Subcutaneous abdominal adipose tissue (tissue), 5 donors: Measurements from ENCODE around the gene MSANTD1.

Experiments
- H3K27ac ChIP-seq: one replicate; pipeline ENCODE4 v1.7.0; 2013; ENCODE audit warnings: low read depth, mild to moderate bottlenecking, inconsistent platforms, low read length, moderate library complexity
- H3K27me3 ChIP-seq, 5 donors: one replicate each; pipeline ENCODE4 v1.7.0; 2013; ENCODE audit warnings: low read length in 5 of 5, inconsistent platforms in 1 of 5; ENCODE audit not compliant: control insufficient read depth in 5 of 5, insufficient read depth in 4 of 5
- H3K36me3 ChIP-seq, 5 donors: one replicate each; pipeline ENCODE4 v1.7.0; 2013; ENCODE audit warnings: low read length in 5 of 5; ENCODE audit not compliant: control insufficient read depth in 5 of 5, insufficient read depth in 5 of 5
- H3K4me1 ChIP-seq, 5 donors: one replicate each; pipeline ENCODE4 v1.7.0; 2013; ENCODE audit warnings: low read length in 5 of 5, mild to moderate bottlenecking in 3 of 5, moderate library complexity in 1 of 5; ENCODE audit not compliant: control insufficient read depth in 5 of 5, insufficient read depth in 5 of 5
- H3K4me3 ChIP-seq, 5 donors: one replicate each; pipeline ENCODE4 v1.7.0; 2013; ENCODE audit warnings: low read length in 5 of 5, low read depth in 1 of 5
- H3K9ac ChIP-seq, 5 donors: one replicate each; pipeline ENCODE4 v1.7.0; 2013; ENCODE audit warnings: low read length in 5 of 5, mild to moderate bottlenecking in 4 of 5, moderate library complexity in 3 of 5
- H3K9me3 ChIP-seq, 5 donors: one replicate each; pipeline ENCODE4 v1.7.0; 2013; ENCODE audit warnings: low read length in 5 of 5; ENCODE audit not compliant: control insufficient read depth in 5 of 5
- donor health status: healthy.
- donor health status: healthy.
- donor health status: healthy.
- donor health status: healthy.
- donor health status: healthy.

Gene MSANTD1

DNA sequence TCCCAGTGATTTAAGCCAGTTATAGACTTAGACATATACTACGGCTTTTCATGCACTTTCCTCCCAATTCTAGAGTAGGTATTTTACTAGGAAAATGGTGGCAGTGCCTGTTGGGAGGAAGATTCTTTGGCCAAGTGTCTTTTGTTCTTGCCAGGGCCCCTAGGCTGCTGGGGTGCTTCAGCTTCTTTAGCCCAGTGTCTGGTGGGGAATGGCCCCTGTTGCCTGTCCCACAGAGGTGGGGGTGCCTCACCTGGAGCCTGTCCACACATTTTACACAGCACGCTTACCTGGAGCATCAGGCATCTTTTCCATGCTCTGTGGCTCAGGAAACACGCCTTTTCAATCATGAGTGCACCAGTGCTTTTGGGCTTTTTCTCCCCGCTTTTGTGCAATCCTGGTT is 33.2 kb upstream of the MSANTD1 start:
- no peak overlapping the region for H3K4me3 ChIP-seq
- H3K27me3 ChIP-seq = no peaks in the 10 kb centered on the region
- H3K36me3 ChIP-seq = peaks cover 15 to 93% (median 83%) of the 10 kb centered on the region in 5 donors
- H3K27ac ChIP-seq = no peak overlapping the region
- no peaks in the 10 kb centered on the region for H3K9me3 ChIP-seq
- H3K4me1 ChIP-seq = peaks cover 0 to 16% (median 0%) of the 10 kb centered on the region in 5 donors
- H3K9ac ChIP-seq = no peak overlapping the region

DNA sequence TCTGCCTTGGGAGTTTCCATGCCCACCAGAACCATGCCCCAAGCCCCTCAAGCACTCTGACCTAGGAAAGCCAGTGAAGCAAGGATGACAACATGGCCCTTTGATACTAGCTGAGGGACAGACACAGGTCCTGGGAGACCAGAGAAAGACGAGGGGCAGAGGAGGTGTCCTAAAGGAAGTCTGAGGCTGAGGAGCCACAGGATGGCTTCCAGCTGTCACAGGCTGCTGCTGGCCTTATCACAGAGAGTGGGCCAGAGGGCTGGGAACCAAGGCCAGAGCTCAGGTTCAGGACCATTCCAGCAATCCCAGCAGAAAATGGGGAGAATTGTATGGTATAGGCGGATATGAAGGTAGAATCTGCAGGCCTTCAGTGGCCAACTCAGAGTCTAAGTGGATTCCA is 31.7 kb upstream of the MSANTD1 start:
- H3K4me3 ChIP-seq = no peak overlapping the region
- H3K27ac ChIP-seq = no peak overlapping the region
- no peaks in the 10 kb centered on the region for H3K27me3 ChIP-seq
- no peaks in the 10 kb centered on the region for H3K9me3 ChIP-seq
- peaks cover 0 to 19% (median 5%) of the 10 kb centered on the region in 5 donors for H3K4me1 ChIP-seq
- peaks cover 15 to 96% (median 91%) of the 10 kb centered on the region in 5 donors for H3K36me3 ChIP-seq
- H3K9ac ChIP-seq = no peak overlapping the region

DNA sequence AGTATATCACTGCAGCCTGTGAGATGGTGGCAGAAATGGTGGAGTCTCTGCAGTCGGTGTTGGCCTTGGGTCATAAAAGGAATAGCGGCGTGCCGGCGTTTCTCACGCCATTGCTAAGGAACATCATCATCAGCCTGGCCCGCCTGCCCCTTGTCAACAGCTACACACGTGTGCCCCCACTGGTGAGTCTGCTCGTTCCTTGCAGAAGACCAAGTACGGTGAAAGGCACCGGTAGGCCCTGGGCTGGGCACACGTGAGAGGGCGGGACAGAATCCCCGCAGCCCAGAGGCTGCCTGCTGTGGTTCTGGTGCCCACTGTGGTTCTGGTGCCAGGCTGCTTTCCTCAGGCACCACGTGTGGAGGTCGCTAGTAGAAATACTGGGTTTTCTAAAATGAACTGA is 31.2 kb upstream of the MSANTD1 start:
- Histone ChIP-seq H3K27ac (no peak overlapping the region), H3K4me3 (no peak overlapping the region), H3K27me3 (no peaks in the 10 kb centered on the region), H3K9me3 (no peaks in the 10 kb centered on the region), H3K36me3 (peaks cover 15 to 96% (median 90%) of the 10 kb centered on the region in 5 donors), H3K4me1 (peaks cover 0 to 19% (median 5%) of the 10 kb centered on the region in 5 donors), H3K9ac (no peak overlapping the region)

DNA sequence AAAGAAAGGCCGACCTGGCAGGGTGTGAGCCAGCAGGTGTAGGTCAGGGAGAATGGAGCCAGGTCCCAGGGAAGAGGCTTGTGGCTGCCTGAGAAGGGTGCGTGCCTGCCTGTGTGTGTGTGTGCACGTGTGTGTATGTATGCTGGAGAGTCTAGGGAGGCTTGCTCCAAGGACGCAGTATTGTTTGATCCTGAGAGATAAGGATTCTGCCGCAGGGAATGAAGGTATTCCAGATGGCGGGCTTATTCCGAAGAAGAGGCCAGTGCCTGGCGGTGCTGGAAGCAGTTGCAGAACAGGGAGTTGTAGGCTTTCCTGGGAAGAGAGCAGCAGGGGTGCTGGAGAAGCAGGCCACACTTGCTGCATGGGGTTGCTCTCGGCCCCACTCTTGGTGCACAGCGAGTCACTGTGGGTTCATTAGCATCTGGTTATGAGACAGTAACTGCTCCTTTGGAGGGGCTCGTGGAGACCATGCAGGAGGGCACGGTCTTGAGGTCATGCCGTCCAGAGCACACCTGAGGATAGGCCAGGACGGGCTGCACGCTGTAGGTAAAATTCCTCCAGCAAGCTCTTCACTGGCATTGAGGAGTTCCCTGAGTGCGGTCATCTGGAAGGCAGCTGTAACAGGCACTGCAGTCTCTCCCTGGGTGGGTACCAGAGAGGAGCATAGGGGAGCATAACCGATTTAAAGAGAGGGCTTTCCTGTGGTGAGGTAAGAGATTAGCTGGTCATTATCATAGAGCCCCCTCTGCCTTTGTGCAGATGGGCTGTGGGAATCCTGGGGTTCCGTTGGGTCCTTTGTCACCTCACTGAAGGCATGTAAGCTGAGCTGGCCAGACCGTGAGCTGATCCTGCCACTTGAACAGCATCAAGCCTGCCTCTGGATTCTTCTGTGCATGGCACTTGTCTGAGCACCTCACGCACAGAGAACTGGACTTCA is 29.9 kb upstream of the MSANTD1 start:
- H3K4me1 ChIP-seq = peaks cover 0 to 19% (median 5%) of the 10 kb centered on the region in 5 donors
- H3K27ac ChIP-seq = no peak overlapping the region
- H3K27me3 ChIP-seq = no peaks in the 10 kb centered on the region
- no peaks in the 10 kb centered on the region for H3K9me3 ChIP-seq
- H3K4me3 ChIP-seq = no peak overlapping the region
- H3K36me3 ChIP-seq = peaks cover 15 to 96% (median 90%) of the 10 kb centered on the region in 5 donors
- H3K9ac ChIP-seq = no peak overlapping the region

DNA sequence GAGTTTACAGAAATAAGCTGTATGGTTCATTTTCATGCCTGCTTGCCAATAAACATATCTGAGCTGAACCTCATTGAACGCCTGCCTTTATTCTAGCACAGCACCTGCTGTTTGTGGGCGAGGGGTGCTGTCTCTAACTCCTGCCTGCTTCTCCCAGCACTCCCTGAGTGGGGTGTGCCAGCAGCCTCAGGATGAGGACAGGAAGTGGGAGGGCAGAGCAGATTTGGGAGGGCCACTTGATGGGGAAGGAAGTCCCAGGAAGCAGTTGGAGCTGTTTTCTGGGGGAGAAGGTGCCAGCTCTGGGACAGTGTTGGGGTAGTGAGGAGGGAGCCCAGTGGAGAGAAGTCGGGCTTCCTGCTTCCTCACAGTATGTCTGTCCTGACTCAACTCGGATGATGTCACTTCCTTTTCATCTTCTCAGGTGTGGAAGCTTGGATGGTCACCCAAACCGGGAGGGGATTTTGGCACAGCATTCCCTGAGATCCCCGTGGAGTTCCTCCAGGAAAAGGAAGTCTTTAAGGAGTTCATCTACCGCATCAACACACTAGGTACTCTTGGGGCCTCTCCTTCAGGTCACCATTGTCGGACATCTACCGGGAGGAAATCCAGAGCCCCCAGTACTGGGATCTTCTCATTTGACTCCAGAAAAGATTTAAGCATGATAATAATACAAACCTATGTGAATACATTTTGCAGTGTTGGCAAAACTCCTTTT is 29.0 kb upstream of the MSANTD1 start:
- Histone ChIP-seq H3K4me3 (no peak overlapping the region), H3K9me3 (no peaks in the 10 kb centered on the region), H3K27me3 (no peaks in the 10 kb centered on the region), H3K9ac (no peak overlapping the region), H3K36me3 (peaks cover 10 to 96% (median 90%) of the 10 kb centered on the region in 5 donors), H3K4me1 (peaks cover 0 to 19% (median 5%) of the 10 kb centered on the region in 5 donors), H3K27ac (no peak overlapping the region)

DNA sequence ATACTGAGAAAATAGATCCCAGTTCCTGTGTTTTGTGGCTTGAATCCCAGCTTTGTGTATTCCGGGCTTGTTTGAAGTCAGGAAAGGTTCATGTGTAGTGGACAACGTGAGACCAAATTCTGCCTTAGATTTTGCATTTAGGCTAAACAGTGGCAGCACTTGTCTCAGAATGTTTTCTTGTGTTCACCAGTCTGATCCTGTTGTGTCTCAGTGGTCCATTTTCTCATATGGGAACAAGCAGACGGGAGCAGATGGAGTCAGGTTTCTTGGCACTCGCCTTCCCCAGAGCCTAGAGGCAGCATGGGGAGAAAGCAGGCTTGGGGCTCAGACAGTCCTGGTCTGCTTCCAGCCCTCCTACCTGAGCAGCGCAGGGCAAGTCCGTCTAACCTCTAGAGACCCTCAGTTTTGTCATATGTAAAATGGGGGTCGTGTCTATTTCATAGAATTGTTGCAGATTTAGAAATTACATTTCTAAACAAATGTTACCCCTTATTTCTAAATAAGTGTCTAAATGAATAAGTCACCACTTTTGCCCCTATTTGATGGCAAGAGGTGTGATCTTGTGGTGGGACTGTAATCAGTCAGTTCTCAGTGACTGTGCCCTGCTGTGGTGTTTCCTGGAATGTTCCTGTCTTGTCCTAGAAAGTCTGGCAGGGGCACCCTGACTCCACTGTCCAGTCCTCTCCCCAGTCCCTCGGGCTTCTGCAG is 28.3 kb upstream of the MSANTD1 start:
- no peaks in the 10 kb centered on the region for H3K27me3 ChIP-seq
- peaks cover 0 to 19% (median 5%) of the 10 kb centered on the region in 5 donors for H3K4me1 ChIP-seq
- no peak overlapping the region for H3K27ac ChIP-seq
- H3K9ac ChIP-seq = no peak overlapping the region
- no peaks in the 10 kb centered on the region for H3K9me3 ChIP-seq
- no peak overlapping the region for H3K4me3 ChIP-seq
- H3K36me3 ChIP-seq = peaks cover 6 to 96% (median 90%) of the 10 kb centered on the region in 5 donors

DNA sequence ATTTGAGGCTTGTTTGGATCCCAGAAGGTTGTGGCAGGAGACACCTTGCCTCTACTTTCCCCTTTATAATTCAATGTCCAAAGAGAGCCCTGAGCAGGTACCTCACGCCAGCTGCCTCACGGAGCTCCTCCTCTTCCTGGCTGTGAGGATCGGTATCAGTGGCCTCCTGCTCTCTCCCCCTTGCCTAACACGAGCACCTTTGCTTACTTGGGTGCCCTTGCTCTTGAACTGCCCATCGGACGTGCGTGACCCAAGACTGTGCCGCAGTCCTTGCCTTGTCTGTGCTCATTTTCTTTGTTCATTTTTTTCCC is 27.8 kb upstream of the MSANTD1 start:
- H3K36me3 ChIP-seq = peaks cover 4 to 95% (median 87%) of the 10 kb centered on the region in 5 donors
- no peak overlapping the region for H3K4me3 ChIP-seq
- H3K4me1 ChIP-seq = peaks cover 0 to 19% (median 5%) of the 10 kb centered on the region in 5 donors
- H3K9ac ChIP-seq = no peak overlapping the region
- no peaks in the 10 kb centered on the region for H3K27me3 ChIP-seq
- no peak overlapping the region for H3K27ac ChIP-seq
- no peaks in the 10 kb centered on the region for H3K9me3 ChIP-seq

DNA sequence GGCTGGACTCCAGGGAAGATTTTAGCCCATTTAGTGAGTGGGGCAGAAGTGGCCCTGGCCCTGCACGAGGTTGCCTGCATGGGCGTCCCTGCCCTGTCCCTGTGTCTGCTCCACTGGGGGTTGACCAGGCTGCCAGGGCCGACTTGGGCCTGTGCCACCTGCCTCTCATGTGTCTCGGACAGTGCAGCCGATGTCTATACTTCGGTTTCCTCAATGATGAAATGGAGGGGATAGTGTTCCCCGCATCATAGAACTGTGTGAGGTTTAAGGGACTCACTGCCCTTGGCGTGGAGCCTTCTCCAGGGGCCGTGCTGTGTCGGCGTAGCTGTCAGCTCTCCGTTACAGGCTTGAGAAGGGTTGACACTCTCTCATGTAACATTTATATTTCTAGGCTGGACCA is 27.0 kb upstream of the MSANTD1 start:
- Histone ChIP-seq H3K36me3 (peaks cover 3 to 98% (median 90%) of the 10 kb centered on the region in 5 donors), H3K27ac (no peak overlapping the region), H3K4me1 (peaks cover 0 to 21% (median 5%) of the 10 kb centered on the region in 5 donors), H3K9me3 (no peaks in the 10 kb centered on the region), H3K4me3 (no peak overlapping the region), H3K9ac (no peak overlapping the region), H3K27me3 (no peaks in the 10 kb centered on the region)

DNA sequence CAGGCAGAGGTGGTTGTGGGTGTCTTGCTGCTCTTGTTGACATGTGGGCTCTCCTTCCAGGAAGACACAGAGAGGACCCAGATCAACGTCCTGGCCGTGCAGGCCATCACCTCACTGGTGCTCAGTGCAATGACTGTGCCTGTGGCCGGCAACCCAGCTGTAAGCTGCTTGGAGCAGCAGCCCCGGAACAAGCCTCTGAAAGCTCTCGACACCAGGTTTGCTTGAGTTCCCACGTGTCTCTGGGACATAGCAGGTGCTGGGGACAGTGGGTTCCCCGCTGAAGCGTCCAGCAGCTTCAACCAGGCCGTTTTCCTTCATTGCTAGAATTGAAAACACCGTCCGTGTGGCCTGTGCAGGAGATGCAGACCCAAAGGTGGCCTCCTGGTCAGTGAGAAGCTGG is 25.6 kb upstream of the MSANTD1 start:
- H3K4me3 ChIP-seq = no peak overlapping the region
- peaks cover 3 to 96% (median 84%) of the 10 kb centered on the region in 5 donors for H3K36me3 ChIP-seq

More for the DNA sequence above, 25.6 kb upstream of the MSANTD1 start:
- no peak overlapping the region for H3K9ac ChIP-seq
- H3K27ac ChIP-seq = no peak overlapping the region
- no peaks in the 10 kb centered on the region for H3K27me3 ChIP-seq
- peaks cover 0 to 21% (median 5%) of the 10 kb centered on the region in 5 donors for H3K4me1 ChIP-seq
- no peaks in the 10 kb centered on the region for H3K9me3 ChIP-seq
